Type B pancreatic cell (in vitro differentiated cells): ENCODE measurements around the gene MTARC2. TPM values are rescaled to one million over a fixed set of nuclear protein-coding genes. Genes with fewer than 3 reads are reported as not detected.

Experiments used
- DNase-seq: peaks from one replicate; pipeline ENCODE4 v3.0.0; 2021; ENCODE audit warnings: mixed read lengths; ENCODE audit not compliant: unreplicated experiment; ENCODE audit errors: extremely low spot score
- H3K27ac Mint-ChIP-seq: 2 replicates; pipeline ENCODE4 v1.8.0; 2021; ENCODE audit warnings: mild to moderate bottlenecking, mixed read lengths
- H3K27me3 Mint-ChIP-seq: 2 replicates; pipeline ENCODE4 v1.8.0; 2021; ENCODE audit warnings: mixed read lengths
- H3K36me3 Mint-ChIP-seq: 2 replicates; pipeline ENCODE4 v1.8.0; 2021; ENCODE audit warnings: mixed read lengths
- H3K4me1 Mint-ChIP-seq: one replicate; pipeline ENCODE4 v1.8.0; 2021; ENCODE audit warnings: mixed read lengths; ENCODE audit not compliant: unreplicated experiment
- H3K4me3 Mint-ChIP-seq: 2 replicates; pipeline ENCODE4 v1.8.0; 2021; ENCODE audit warnings: mild to moderate bottlenecking, mixed read lengths
- H3K9me3 Mint-ChIP-seq: 2 replicates; pipeline ENCODE4 v1.8.0; 2021; ENCODE audit warnings: mixed read lengths
- total RNA-seq: library from RNA; stranded (reverse); gene quantifications from 2 replicates; pipeline ENCODE4 v1.2.1, GENCODE V29; 2021; ENCODE audit warnings: low replicate concordance
- TF ChIP-seq, protein P1 (sequence below): fragments of 200-600 bp; sonication (generic); conservative IDR thresholded peaks from 2 replicates; pipeline ENCODE4 v1.5.0; 2021; ENCODE audit warnings: antibody characterized with exemption, mild to moderate bottlenecking

MTARC2 gene
- total RNA-seq, 1 donor from 2014 or later, result 14.4 TPM

GRCh38 chr1:220770245-220770913 lies 22.3 kb downstream of the MTARC2 start:
- H3K27ac Mint-ChIP-seq, result no peak overlapping the region
- no peaks in the 10 kb centered on the region for H3K4me1 Mint-ChIP-seq

GRCh38 chr1:220772846-220773245 lies 24.7 kb downstream of the MTARC2 start:
- TF ChIP-seq, protein P1, sequence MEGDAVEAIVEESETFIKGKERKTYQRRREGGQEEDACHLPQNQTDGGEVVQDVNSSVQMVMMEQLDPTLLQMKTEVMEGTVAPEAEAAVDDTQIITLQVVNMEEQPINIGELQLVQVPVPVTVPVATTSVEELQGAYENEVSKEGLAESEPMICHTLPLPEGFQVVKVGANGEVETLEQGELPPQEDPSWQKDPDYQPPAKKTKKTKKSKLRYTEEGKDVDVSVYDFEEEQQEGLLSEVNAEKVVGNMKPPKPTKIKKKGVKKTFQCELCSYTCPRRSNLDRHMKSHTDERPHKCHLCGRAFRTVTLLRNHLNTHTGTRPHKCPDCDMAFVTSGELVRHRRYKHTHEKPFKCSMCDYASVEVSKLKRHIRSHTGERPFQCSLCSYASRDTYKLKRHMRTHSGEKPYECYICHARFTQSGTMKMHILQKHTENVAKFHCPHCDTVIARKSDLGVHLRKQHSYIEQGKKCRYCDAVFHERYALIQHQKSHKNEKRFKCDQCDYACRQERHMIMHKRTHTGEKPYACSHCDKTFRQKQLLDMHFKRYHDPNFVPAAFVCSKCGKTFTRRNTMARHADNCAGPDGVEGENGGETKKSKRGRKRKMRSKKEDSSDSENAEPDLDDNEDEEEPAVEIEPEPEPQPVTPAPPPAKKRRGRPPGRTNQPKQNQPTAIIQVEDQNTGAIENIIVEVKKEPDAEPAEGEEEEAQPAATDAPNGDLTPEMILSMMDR, result no peak
- Mint-ChIP-seq H3K36me3 (peaks cover 3% of the 10 kb centered on the region), H3K27me3 (no peaks in the 10 kb centered on the region), H3K4me3 (no peak overlapping the region), H3K9me3 (no peaks in the 10 kb centered on the region), H3K4me1 (peaks cover 5% of the 10 kb centered on the region), H3K27ac (no peak overlapping the region)
- no peak for DNase-seq

More at GRCh38 chr1:220770245-220770913, 22.3 kb downstream of the MTARC2 start:
- no peaks in the 10 kb centered on the region for H3K27me3 Mint-ChIP-seq
- H3K9me3 Mint-ChIP-seq, result no peaks in the 10 kb centered on the region
- TF ChIP-seq, protein P1, result no peak
- peaks cover 3% of the 10 kb centered on the region for H3K36me3 Mint-ChIP-seq
- DNase-seq, result no peak
- H3K4me3 Mint-ChIP-seq, result no peak overlapping the region

DNA sequence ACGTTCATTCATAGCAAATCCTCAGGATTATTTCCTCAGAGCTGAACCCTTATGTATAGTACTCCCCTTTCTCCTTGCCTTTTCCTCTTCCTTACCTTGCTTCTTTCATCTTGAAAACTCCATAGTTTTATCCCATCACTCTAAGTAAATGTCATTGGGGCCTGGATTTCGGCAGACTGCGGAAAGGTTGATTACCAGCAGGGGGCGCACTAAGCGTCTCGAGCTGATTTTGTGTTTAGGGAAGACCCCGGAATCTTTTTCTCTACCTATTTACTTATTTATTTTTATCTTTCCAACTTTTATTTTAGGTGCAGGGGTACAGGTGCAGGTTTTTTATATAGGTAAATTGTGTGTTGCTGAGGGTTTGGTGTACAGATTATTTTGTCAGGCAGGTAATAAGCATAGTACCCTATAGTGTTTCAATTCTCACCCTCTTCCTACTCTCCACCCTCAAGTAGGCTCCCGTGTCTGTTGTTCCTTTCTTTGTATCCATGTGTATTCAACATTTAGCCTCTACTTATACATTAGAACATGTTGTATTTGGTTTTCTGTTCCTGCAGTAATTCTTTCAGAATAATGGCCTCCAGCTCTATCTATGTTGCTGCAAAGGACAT lies 27.2 kb downstream of the MTARC2 start:
- Mint-ChIP-seq H3K4me3 (no peak overlapping the region), H3K27me3 (no peaks in the 10 kb centered on the region)
- TF ChIP-seq, protein P1, result peak; percentile 91

DNA sequence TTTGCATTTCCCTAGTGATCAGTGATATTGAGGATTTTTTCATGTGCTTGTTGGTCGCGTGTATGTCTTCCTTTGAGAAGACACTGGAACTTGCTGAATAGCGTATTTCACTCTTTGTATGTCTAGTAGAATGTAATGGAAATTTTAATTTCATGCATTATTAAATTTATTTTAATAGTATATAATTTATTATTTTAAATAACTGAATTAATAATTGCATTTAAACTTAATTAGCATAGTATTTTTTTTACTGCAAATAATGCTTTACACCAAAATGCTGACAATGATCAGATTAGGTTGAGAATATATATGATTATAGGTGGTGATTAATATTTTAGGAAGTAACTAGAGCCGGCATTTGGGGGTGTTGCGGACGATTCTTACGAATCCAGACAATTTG lies 28.1 kb downstream of the MTARC2 start:
- TF ChIP-seq, protein P1, result no peak
- Mint-ChIP-seq H3K27ac (no peak overlapping the region), H3K4me3 (no peak overlapping the region), H3K9me3 (no peaks in the 10 kb centered on the region), H3K36me3 (no peaks in the 10 kb centered on the region), H3K4me1 (peaks cover 5% of the 10 kb centered on the region), H3K27me3 (no peaks in the 10 kb centered on the region)
- DNase-seq, result no peak

More for the DNA sequence above, 27.2 kb downstream of the MTARC2 start:
- Mint-ChIP-seq H3K9me3 (no peaks in the 10 kb centered on the region), H3K4me1 (peaks cover 5% of the 10 kb centered on the region), H3K36me3 (no peaks in the 10 kb centered on the region), H3K27ac (no peak overlapping the region)
- no peak for DNase-seq

GRCh38 chr1:220776720-220777326 lies 28.7 kb downstream of the MTARC2 start:
- peak; percentile 88 for DNase-seq
- TF ChIP-seq, protein P1, result peak; percentile 96
- Mint-ChIP-seq H3K4me1 (peaks cover 5% of the 10 kb centered on the region), H3K9me3 (no peaks in the 10 kb centered on the region), H3K27me3 (no peaks in the 10 kb centered on the region), H3K27ac (no peak overlapping the region), H3K36me3 (no peaks in the 10 kb centered on the region), H3K4me3 (no peak overlapping the region)
